Esophagus muscularis mucosa (tissue), 4 donors: ENCODE data around the gene LRP2.

Experiments used
- CTCF ChIP-seq, 3 experiments: fragments of 200-600 bp in 2 of 3; fragments of 450-650 bp in 1 of 3; sonication (generic) in 2 of 3; IDR thresholded peaks; one replicate each; pipeline ENCODE4 v1.5.1; 2017 to 2019; ENCODE audit warnings: antibody characterized with exemption in 3 of 3, mild to moderate bottlenecking in 2 of 3, moderate library complexity in 1 of 3
- EP300 ChIP-seq: sonication (generic); formaldehyde crosslinking; IDR thresholded peaks from one replicate; pipeline ENCODE4 v1.6.1; 2017; ENCODE audit warnings: antibody characterized with exemption
- POLR2A ChIP-seq: fragments of 450-650 bp; IDR thresholded peaks from one replicate; pipeline ENCODE4 v1.6.1; 2017; ENCODE audit warnings: antibody characterized with exemption, moderate library complexity, mild to moderate bottlenecking, low read depth
- POLR2AphosphoS5 ChIP-seq, 2 donors: sonication (generic); formaldehyde crosslinking; IDR thresholded peaks; one replicate each; pipeline ENCODE4 v1.6.1; 2017; ENCODE audit warnings: antibody characterized with exemption in 2 of 2

DNA sequence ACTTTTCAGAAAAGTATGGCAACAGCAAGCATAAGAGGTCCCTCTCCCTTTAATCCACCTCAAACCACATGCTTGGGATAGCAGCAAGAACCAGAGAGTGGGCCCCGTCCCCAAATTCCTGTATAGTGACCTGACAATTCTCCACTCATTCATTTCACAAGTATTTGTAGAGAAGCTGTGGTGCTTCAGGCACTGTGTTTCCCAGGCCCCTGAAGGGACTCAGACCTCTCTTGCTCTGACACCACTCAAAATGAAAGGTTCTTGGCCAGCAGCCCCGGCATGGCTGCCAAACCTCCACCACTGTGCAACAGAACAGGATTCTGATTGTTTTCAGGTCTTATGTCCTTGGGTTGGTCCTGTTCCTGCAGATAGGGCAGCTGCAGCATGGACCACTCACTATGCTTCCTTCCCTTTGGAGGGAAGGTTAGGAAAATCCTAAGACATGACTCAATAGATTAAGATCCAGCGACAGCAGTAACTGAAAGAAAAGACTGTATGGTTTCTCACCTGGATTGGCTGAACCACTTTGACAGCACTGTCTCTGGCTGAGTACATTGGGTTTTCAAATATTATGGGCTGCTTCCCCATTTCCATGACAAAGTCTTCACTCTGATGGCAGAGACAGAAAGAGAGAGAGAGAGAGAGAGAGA, 225.3 kb downstream of the LRP2 start:
- TF ChIP-seq EP300 (no peak), POLR2A (no peak), CTCF (IDR thresholded peaks at IDR 0.05) (no peak), POLR2AphosphoS5 (IDR thresholded peaks at IDR 0.05) (no peak)
